Natural killer cell (primary cell): Measurements from ENCODE around the gene PRDX6. TPM values are rescaled to one million over a fixed set of nuclear protein-coding genes. Genes with fewer than 3 reads are reported as not detected.

ENCODE experiments used
- ATAC-seq, 3 donors: fragments of 150-1000 bp in 2 of 3; fragments of 200-7000 bp in 1 of 3; cut with Tn5 transposase; 1 replicate in 1 of 3; 2 replicates in 2 of 3; pipeline ENCODE4 v1.10.0; 2021; ENCODE audit warnings: mild to moderate bottlenecking in 2 of 3, moderate library complexity in 2 of 3
- DNase-seq, 2 donors: peaks; one replicate each; pipeline versions ENCODE4 v3.0.0 to v3.0.0-alpha.2; 2013 to 2021; ENCODE audit warnings: mixed read lengths in 1 of 2
- H3K27ac ChIP-seq: one replicate; pipeline ENCODE4 v1.5.1; 2013; ENCODE audit warnings: mild to moderate bottlenecking, low read length
- H3K27me3 ChIP-seq: one replicate; pipeline ENCODE4 v1.6.1; 2013; ENCODE audit warnings: low read length; ENCODE audit not compliant: control insufficient read depth, insufficient read depth
- H3K36me3 ChIP-seq: one replicate; pipeline ENCODE4 v1.6.1; 2013; ENCODE audit warnings: low read length; ENCODE audit not compliant: control insufficient read depth, insufficient read depth
- H3K4me1 ChIP-seq: one replicate; pipeline ENCODE4 v1.6.1; 2013; ENCODE audit warnings: low read length; ENCODE audit not compliant: control insufficient read depth, insufficient read depth
- H3K4me3 ChIP-seq: one replicate; pipeline ENCODE4 v1.5.1; 2013; ENCODE audit warnings: low read length
- H3K9me3 ChIP-seq: one replicate; pipeline ENCODE4 v1.6.1; 2013; ENCODE audit warnings: low read length; ENCODE audit not compliant: control insufficient read depth, insufficient read depth
- H3K27ac Mint-ChIP-seq, 2 donors: one replicate each; pipeline ENCODE4 v1.8.0; 2022; ENCODE audit warnings: mild to moderate bottlenecking in 2 of 2, mixed read lengths in 2 of 2, moderate library complexity in 1 of 2
- H3K27me3 Mint-ChIP-seq, 2 donors: one replicate each; pipeline ENCODE4 v1.8.0; 2022; ENCODE audit warnings: low read depth in 2 of 2, mixed read lengths in 2 of 2
- H3K36me3 Mint-ChIP-seq: one replicate; pipeline ENCODE4 v1.8.0; 2022; ENCODE audit warnings: mixed read lengths
- H3K4me1 Mint-ChIP-seq, 2 donors: one replicate each; pipeline ENCODE4 v1.8.0; 2022; ENCODE audit warnings: mixed read lengths in 2 of 2
- H3K4me3 Mint-ChIP-seq: one replicate; pipeline ENCODE4 v1.8.0; 2022; ENCODE audit warnings: mild to moderate bottlenecking, moderate library complexity, mixed read lengths
- H3K9me3 Mint-ChIP-seq, 2 donors: one replicate each; pipeline ENCODE4 v1.8.0; 2022; ENCODE audit warnings: mixed read lengths in 2 of 2
- CTCF ChIP-seq: fragments of 200-600 bp; IDR thresholded peaks from one replicate; pipeline ENCODE4 v1.8.0; 2022; ENCODE audit warnings: antibody characterized with exemption
- WGBS: methylation state at CpG from one replicate; pipeline ENCODE4 v1.1.7; 2013; ENCODE audit warnings: missing lambda C conversion rate; ENCODE audit not compliant: insufficient coverage; 5-methylcytosine and 5-hydroxymethylcytosine counted together
- intact Hi-C: fragments of 100-400 bp; cut with micrococcal nuclease; formaldehyde crosslinking; loops from one replicate; pipeline ENCODE4 v1.14.2; 2022
- total RNA-seq, 4 donors: library from RNA; stranded (reverse); fragments of 120-200 nt in 1 of 4; gene quantifications; one replicate each; pipeline versions ENCODE4 v1.2.3 to v1.2.4, GENCODE V29; 2013 to 2022

The PRDX6 gene
- total RNA-seq, 3 donors from 2014 or later (not counting 1 experiment from before 2014, with no cell fraction given): 95.2 to 99.9 (median 99.9) TPM

GRCh38 chr1:173479649-173480048, 2.5 kb downstream of the PRDX6 start:
- Histone ChIP-seq H3K36me3 (peaks cover 32% of the 10 kb centered on the region), H3K27me3 (no peaks in the 10 kb centered on the region), H3K9me3 (no peaks in the 10 kb centered on the region), H3K27ac (no peak overlapping the region), H3K4me3 (no peak overlapping the region), H3K4me1 (peaks cover 23% of the 10 kb centered on the region)
- TF ChIP-seq CTCF: no peak
- H3K27me3 Mint-ChIP-seq: no peaks in the 10 kb centered on the region
- WGBS: 83% methylated on average over 4 of the region's 4 CpGs
- DNase-seq: no peak
- peaks cover 40 to 60% of the 10 kb centered on the region in 2 donors for H3K4me1 Mint-ChIP-seq
- H3K9me3 Mint-ChIP-seq: no peaks in the 10 kb centered on the region
- H3K4me3 Mint-ChIP-seq: no peak overlapping the region
- H3K27ac Mint-ChIP-seq: peak overlapping the region in 1 of 2 donors; percentile 29
- no peak for ATAC-seq
- H3K36me3 Mint-ChIP-seq: peaks cover 24% of the 10 kb centered on the region
- intact Hi-C loops: loop anchor here (5.0 kb wide), 3 partner anchors 47 to 947 kb away; partner anchors contain the start of genes KLHL20 and SUCO

GRCh38 chr1:173481195-173481772, 4.1 kb downstream of the PRDX6 start:
- Histone ChIP-seq H3K4me1 (peaks cover 11% of the 10 kb centered on the region), H3K9me3 (no peaks in the 10 kb centered on the region), H3K27ac (no peak overlapping the region), H3K36me3 (peaks cover 48% of the 10 kb centered on the region), H3K4me3 (no peak overlapping the region), H3K27me3 (no peaks in the 10 kb centered on the region)
- no CpG with 5 or more reads among the region's 1 CpG for WGBS
- H3K27me3 Mint-ChIP-seq: no peaks in the 10 kb centered on the region
- peaks cover 24 to 44% of the 10 kb centered on the region in 2 donors for H3K4me1 Mint-ChIP-seq
- H3K27ac Mint-ChIP-seq: peak overlapping the region in 1 of 2 donors; percentile 11
- peaks cover 40% of the 10 kb centered on the region for H3K36me3 Mint-ChIP-seq
- DNase-seq (no peak), ATAC-seq (no peak)
- H3K4me3 Mint-ChIP-seq: no peak overlapping the region
- intact Hi-C loops: loop anchor here (5.0 kb wide), 1 partner anchor 231 kb away; the partner anchor contains the start of gene KLHL20
- H3K9me3 Mint-ChIP-seq: no peaks in the 10 kb centered on the region
- no peak for TF ChIP-seq CTCF

GRCh38 chr1:173482683-173483082, 5.5 kb downstream of the PRDX6 start:
- no peak for DNase-seq
- H3K4me3 Mint-ChIP-seq: no peak overlapping the region
- TF ChIP-seq CTCF: no peak
- H3K9me3 Mint-ChIP-seq: no peaks in the 10 kb centered on the region
- Histone ChIP-seq H3K27ac (no peak overlapping the region), H3K9me3 (no peaks in the 10 kb centered on the region), H3K4me1 (peaks cover 8% of the 10 kb centered on the region), H3K36me3 (peaks cover 62% of the 10 kb centered on the region), H3K4me3 (no peak overlapping the region), H3K27me3 (no peaks in the 10 kb centered on the region)
- WGBS: 83% methylated on average over 1 of the region's 1 CpG
- H3K27ac Mint-ChIP-seq: no peak overlapping the region
- intact Hi-C loops: loop anchor here (5.0 kb wide), 1 partner anchor 230 kb away; the partner anchor contains the start of gene KLHL20
- no peak for ATAC-seq
- peaks cover 20 to 36% of the 10 kb centered on the region in 2 donors for H3K4me1 Mint-ChIP-seq
- H3K36me3 Mint-ChIP-seq: peaks cover 48% of the 10 kb centered on the region
- no peaks in the 10 kb centered on the region for H3K27me3 Mint-ChIP-seq
